Activated T-cell treated with anti-CD3 and anti-CD28 coated beads for 48 hours (primary cell): Measurements from ENCODE around the gene CDNF.

ENCODE experiments used
- DNase-seq: peaks from one replicate; pipeline ENCODE4 v3.0.0-alpha.2; 2020; ENCODE audit warnings: low read depth

Gene CDNF

GRCh38 chr10:14787938-14788337 is 49.9 kb downstream of the CDNF start:
- DNase-seq, result no peak

GRCh38 chr10:14784459-14785055 is 53.3 kb downstream of the CDNF start:
- no peak for DNase-seq

GRCh38 chr10:14782691-14783363 is 55.0 kb downstream of the CDNF start:
- no peak for DNase-seq

DNA sequence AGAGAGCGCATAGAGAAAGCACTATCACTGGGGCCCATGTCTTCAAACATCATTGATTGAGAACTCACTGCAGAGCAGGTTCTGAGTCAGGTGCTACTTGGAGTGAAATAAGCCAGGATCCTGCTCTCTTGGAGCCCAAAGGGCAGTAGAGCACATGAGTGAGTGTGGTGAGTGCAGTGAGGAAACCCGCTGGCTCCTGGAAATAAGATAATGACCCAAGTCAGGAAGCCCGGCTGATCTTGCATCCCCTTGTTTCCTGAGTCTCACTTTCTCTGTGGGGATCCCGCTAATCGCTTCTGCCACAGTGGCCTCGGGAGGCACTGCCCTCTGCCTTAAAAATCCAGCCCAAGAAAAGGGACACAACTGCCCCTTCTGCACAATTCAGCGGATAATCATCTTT is 56.1 kb downstream of the CDNF start:
- no peak for DNase-seq

GRCh38 chr10:14779001-14779651 is 58.7 kb downstream of the CDNF start:
- no peak for DNase-seq

DNA sequence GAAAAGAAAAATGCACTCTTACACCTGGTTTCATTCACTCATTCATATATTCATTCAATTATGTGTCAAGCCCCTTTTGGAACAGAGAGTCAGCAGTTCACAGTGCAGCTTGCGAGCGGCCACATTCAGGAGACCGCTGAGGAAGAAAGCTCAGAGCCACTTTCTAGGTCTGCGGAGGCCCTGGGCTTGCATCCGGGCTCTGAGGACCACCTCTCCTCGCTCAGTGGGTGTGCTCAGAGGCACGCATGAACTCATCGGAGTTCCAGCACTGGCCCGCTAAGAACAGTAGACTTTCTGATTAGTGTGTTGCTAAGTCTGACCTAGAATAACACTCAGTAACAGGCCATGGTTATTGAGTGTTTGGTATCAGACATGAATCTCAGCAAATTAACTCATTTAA is 61.3 kb downstream of the CDNF start:
- DNase-seq, result no peak

DNA sequence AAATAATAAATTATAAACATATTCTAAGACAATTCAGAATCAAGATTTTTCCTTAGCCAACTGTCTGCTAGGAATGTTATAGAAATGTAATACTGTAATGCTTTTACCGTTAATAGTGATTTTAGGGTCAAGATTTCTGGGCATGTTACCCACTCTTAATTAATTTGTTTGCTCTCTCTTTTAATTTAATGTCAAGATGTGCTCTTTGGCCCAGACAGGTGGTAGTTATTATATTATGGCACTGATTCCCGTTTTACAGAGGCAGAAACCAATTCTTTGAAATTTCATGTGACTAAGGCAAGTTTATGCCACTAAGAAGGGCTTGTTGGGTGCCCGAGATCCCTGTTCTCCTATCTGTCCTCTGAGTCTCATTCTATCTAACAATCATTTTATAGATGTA is 62.2 kb downstream of the CDNF start:
- DNase-seq, result no peak

DNA sequence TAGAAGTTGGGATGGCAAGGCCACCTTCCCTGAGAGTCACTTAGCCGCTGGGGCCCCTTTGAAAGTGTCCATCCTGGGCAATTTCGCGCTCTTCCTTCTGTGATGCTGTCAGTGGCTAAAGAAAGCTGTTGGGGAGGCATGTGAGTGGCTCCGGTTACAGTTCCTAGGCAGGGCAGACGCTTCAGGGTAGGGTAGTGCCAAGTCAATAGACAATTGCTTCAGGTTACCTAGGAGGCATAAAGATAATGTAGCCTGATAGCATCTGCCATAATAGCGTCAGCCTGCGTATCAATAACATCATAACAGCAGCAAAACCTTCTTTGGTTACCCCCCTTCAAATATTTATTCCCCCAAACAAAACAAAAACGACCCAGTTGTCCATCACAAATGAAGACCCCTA is 63.0 kb downstream of the CDNF start, which contains the start of gene FAM107B:
Gene FAM107B, minus strand, starts transcription at position 101 of the 400 bp plus-strand sequence. CDS start 234 bp downstream, outside the sequence.
- DNase-seq, result no peak

- no peak for DNase-seq
Observed at GRCh38 chr10:14774214-14774580, 63.6 kb downstream of the CDNF start.

DNA sequence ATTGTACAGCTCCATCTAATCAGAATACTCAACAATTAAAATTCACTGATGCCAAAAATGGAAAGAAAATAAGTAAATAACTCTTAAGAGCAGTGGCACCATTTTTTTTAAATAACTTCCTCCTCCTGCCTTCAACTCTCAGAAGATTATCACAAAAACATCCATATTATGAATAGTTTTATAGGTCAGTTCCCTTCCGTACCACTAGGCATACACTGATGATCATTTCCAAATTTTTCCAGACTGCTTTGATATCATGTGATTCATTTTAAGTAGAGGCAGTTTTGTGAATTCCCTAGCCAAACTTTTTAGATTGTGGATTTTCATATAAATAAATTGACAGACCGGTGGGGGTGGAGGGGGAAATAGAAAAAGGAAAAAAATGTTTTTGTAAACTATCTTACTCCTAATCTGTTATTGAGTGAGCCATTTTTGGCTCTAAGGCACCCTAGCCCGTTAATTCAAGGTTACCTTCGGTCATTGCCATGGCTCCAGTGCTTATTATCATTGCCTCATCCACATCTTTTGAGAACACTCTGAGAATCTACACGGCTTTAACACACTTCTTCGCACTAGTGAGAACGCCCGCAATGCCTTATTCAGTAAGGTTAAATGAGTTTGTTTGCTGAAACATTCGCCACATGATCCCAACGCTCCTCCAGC is 64.2 kb downstream of the CDNF start:
- no peak for DNase-seq

- no peak for DNase-seq
Observed at GRCh38 chr10:14772399-14772798, 65.4 kb downstream of the CDNF start.

- no peak for DNase-seq
Observed at GRCh38 chr10:14770927-14771326, 66.9 kb downstream of the CDNF start.
